ENCODE data around the gene ENTPD6.

DNA sequence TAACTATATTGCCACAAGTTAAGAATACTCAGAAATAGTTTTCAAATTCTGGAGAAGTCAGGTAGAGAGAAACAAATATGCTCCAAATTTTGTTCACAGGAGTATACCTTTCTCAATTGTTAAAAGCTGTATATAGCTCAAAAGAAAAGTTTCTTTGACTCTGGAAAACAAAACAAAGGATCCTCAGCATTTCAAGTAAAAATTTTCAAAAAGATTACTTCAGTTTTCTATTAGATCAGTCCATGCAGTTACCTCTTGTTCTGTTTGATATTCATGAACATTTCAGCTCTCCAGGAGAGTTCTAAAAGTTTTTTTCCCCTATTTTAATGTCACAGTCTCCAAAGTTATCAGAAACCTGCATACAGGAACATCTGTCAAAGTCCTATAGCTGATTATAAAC is 30.4 kb upstream of the ENTPD6 start:
- TF ChIP-seq POLR2A (IDR thresholded peaks at IDR 0.05; ENCODE audit: low read length) (no peak), GATA1 (IDR thresholded peaks at IDR 0.05; ENCODE audit: low read depth, low read length) (no peak)

Data from erythroblast (primary cell).